Ovary (tissue), 3 donors: ENCODE data around the gene TMEM150B.

Source experiments
- CTCF ChIP-seq, 3 donors: fragments of 450-650 bp in 2 of 3; fragments of 200-600 bp in 1 of 3; IDR thresholded peaks; one replicate each; pipeline versions ENCODE4 v1.5.1 to v1.8.0; 2016 to 2022; ENCODE audit warnings: antibody characterized with exemption in 3 of 3, mild to moderate bottlenecking in 1 of 3
- EP300 ChIP-seq: sonication (generic); formaldehyde crosslinking; IDR thresholded peaks from one replicate; pipeline ENCODE4 v1.6.1; 2017; ENCODE audit warnings: antibody characterized with exemption
- POLR2A ChIP-seq: fragments of 450-650 bp; IDR thresholded peaks from one replicate; pipeline ENCODE4 v1.6.1; 2017; ENCODE audit warnings: antibody characterized with exemption, mild to moderate bottlenecking, moderate library complexity
- donor health status: DM: no; HTN: no; CAD: no.

- TF ChIP-seq CTCF (IDR thresholded peaks at IDR 0.05) (no peak), POLR2A (no peak), EP300 (no peak)
These were observed 29.6 kb upstream of the TMEM150B start, which contains the start of gene COX6B2 for GRCh38 chr19:55354698-55355212.
